ENCODE results near the gene CDKAL1.

CDKAL1 gene

DNA sequence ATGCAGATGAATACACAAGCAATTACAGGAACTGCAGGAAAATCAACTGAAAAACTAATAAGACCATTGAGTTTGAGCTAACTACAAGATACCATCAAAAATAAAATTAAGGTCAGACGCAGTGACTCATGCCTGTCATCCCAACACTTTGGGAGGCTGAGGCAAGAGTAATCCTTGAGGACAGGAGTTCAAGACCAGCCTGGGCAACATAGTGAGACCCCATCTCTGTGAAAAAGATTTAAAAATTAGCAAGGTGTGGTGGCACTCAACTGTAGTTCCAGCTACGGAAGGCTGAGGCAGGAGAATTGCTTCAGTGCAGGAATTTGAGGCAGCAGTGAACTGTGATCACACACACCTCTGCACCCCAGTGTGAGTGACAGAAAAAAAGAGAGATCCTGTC is 639.4 kb downstream of the CDKAL1 start:
- H3K36me3 ChIP-seq (ENCODE audit: low read depth) = no peaks in the 10 kb centered on the region
- no peaks in the 10 kb centered on the region for H3K4me1 ChIP-seq (ENCODE audit: insufficient read depth, poor library complexity, severe bottlenecking)
- H3K4me3 ChIP-seq (ENCODE audit: severe bottlenecking) = no peak overlapping the region
- no peak for DNase-seq (ENCODE audit: low spot score)
- ATAC-seq (ENCODE audit: low read depth) = no peak
- TF ChIP-seq, protein P1, sequence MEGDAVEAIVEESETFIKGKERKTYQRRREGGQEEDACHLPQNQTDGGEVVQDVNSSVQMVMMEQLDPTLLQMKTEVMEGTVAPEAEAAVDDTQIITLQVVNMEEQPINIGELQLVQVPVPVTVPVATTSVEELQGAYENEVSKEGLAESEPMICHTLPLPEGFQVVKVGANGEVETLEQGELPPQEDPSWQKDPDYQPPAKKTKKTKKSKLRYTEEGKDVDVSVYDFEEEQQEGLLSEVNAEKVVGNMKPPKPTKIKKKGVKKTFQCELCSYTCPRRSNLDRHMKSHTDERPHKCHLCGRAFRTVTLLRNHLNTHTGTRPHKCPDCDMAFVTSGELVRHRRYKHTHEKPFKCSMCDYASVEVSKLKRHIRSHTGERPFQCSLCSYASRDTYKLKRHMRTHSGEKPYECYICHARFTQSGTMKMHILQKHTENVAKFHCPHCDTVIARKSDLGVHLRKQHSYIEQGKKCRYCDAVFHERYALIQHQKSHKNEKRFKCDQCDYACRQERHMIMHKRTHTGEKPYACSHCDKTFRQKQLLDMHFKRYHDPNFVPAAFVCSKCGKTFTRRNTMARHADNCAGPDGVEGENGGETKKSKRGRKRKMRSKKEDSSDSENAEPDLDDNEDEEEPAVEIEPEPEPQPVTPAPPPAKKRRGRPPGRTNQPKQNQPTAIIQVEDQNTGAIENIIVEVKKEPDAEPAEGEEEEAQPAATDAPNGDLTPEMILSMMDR (IDR thresholded peaks at IDR 0.05; ENCODE audit: poor library complexity, severe bottlenecking) = no peak
- H3K27ac ChIP-seq (ENCODE audit: poor library complexity, severe bottlenecking) = no peak overlapping the region
- no peaks in the 10 kb centered on the region for H3K27me3 ChIP-seq (ENCODE audit: insufficient read depth, poor library complexity, severe bottlenecking)
- H3K9me3 ChIP-seq (ENCODE audit: severe bottlenecking) = peaks cover 1% of the 10 kb centered on the region

DNA sequence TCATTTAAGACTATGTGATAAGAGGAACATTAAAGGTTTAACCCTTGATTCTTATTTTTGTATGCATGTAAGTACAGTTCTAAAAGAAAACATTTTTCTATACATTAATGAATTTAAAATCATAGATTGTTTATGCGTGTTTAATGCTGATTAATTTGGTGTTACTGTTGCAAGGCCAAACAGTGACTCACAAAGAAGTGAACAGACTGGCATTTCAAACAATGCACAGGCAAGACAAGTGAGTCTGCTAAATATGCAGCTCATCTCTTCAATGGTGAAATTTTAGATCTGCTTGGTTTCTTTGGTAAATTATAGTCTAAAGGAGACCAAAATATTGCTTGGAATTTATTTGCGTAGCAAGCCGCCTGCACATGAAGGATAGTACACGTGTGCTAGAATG is 641.9 kb downstream of the CDKAL1 start:
- no peaks in the 10 kb centered on the region for H3K4me1 ChIP-seq (ENCODE audit: insufficient read depth, poor library complexity, severe bottlenecking)
- no peaks in the 10 kb centered on the region for H3K36me3 ChIP-seq (ENCODE audit: low read depth)
- H3K27ac ChIP-seq (ENCODE audit: poor library complexity, severe bottlenecking) = no peak overlapping the region
- DNase-seq (ENCODE audit: low spot score) (no peak), ATAC-seq (ENCODE audit: low read depth) (peak; percentile 58; the same call in 1 of the 3 replicates)
- H3K9me3 ChIP-seq (ENCODE audit: severe bottlenecking) = peaks cover 1% of the 10 kb centered on the region
- H3K27me3 ChIP-seq (ENCODE audit: insufficient read depth, poor library complexity, severe bottlenecking) = no peaks in the 10 kb centered on the region
- H3K4me3 ChIP-seq (ENCODE audit: severe bottlenecking) = no peak overlapping the region
- TF ChIP-seq, protein P1 (IDR thresholded peaks at IDR 0.05; ENCODE audit: poor library complexity, severe bottlenecking) = no peak

DNA sequence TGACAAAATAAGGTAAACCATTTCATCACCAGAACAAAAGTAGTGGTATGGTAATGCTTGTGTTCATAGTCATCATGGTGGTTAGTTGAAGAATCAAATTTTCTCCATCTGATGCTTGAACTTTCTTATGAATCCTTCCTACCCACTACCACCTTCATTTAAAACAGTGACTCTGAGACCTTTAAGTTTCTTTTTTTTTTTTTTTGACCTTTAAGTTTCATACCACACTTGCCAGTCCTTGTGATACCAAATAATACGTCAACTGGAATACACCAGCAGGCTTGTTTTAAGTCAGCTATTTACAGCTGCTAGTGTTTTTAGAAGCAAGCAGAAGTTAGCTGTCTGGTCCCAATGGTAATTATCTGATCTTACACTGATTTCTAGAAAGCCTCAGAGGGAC is 645.9 kb downstream of the CDKAL1 start:
- H3K4me3 ChIP-seq (ENCODE audit: severe bottlenecking) = no peak overlapping the region
- no peaks in the 10 kb centered on the region for H3K36me3 ChIP-seq (ENCODE audit: low read depth)
- H3K27ac ChIP-seq (ENCODE audit: poor library complexity, severe bottlenecking) = no peak overlapping the region
- no peak for ATAC-seq (ENCODE audit: low read depth)
- H3K27me3 ChIP-seq (ENCODE audit: insufficient read depth, poor library complexity, severe bottlenecking) = no peaks in the 10 kb centered on the region
- DNase-seq (ENCODE audit: low spot score) = no peak
- no peaks in the 10 kb centered on the region for H3K4me1 ChIP-seq (ENCODE audit: insufficient read depth, poor library complexity, severe bottlenecking)
- TF ChIP-seq, protein P1 (IDR thresholded peaks at IDR 0.05; ENCODE audit: poor library complexity, severe bottlenecking) = no peak
- H3K9me3 ChIP-seq (ENCODE audit: severe bottlenecking) = peaks cover 1% of the 10 kb centered on the region

DNA sequence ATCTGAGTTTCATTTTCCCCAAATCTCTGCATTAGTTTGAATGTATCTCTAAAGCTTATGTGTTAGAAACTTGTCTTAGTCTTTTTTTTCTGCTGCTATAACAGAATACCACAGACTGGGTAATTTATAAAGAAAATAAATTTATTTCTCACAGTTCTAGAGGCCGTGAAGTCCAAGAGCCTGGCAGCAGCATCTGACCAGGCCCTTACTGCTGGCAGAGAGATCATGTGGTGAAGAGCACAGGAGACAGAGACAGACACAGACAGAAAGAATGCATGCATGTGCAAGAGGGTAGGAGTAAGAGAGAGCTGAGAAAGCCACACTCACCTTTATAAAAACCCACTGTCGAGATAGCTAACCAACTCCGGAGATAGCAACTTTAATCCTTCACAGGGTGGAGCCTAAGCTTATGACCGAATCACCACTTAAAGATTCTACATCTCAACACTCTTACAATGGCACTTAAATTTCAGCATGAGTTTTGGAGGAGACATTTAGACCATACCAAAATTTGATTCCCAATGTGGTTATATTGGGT is 646.6 kb downstream of the CDKAL1 start:
- Histone ChIP-seq H3K27ac (ENCODE audit: poor library complexity, severe bottlenecking) (no peak overlapping the region), H3K36me3 (ENCODE audit: low read depth) (no peaks in the 10 kb centered on the region), H3K4me1 (ENCODE audit: insufficient read depth, poor library complexity, severe bottlenecking) (no peaks in the 10 kb centered on the region), H3K27me3 (ENCODE audit: insufficient read depth, poor library complexity, severe bottlenecking) (no peaks in the 10 kb centered on the region), H3K9me3 (ENCODE audit: severe bottlenecking) (peaks cover 1% of the 10 kb centered on the region), H3K4me3 (ENCODE audit: severe bottlenecking) (no peak overlapping the region)
- TF ChIP-seq, protein P1 (IDR thresholded peaks at IDR 0.05; ENCODE audit: poor library complexity, severe bottlenecking) = no peak
- no peak for ATAC-seq (ENCODE audit: low read depth)
- no peak for DNase-seq (ENCODE audit: low spot score)

DNA sequence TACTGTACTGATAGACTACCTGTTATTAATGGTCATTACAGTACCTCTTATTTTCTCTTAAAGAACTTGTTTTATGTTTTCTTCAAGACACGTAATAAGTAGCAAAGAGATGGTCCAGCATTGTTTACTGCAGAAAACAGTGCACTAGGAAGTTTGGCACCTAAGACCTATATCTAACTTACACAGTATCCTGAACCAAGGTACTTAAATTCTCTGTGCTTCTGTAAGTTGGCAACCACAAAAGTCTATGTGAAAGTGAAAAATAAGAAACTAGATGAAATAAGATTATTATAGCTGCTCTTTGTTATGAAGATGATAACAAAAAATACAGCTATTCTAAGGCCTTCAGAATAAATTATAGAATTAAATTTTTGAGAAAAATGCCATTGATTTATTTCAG is 647.6 kb downstream of the CDKAL1 start:
- no peak overlapping the region for H3K4me3 ChIP-seq (ENCODE audit: severe bottlenecking)
- H3K9me3 ChIP-seq (ENCODE audit: severe bottlenecking) = peaks cover 1% of the 10 kb centered on the region
- TF ChIP-seq, protein P1 (IDR thresholded peaks at IDR 0.05; ENCODE audit: poor library complexity, severe bottlenecking) = no peak
- H3K27ac ChIP-seq (ENCODE audit: poor library complexity, severe bottlenecking) = no peak overlapping the region
- H3K4me1 ChIP-seq (ENCODE audit: insufficient read depth, poor library complexity, severe bottlenecking) = no peaks in the 10 kb centered on the region
- no peaks in the 10 kb centered on the region for H3K36me3 ChIP-seq (ENCODE audit: low read depth)
- no peak for ATAC-seq (ENCODE audit: low read depth)
- DNase-seq (ENCODE audit: low spot score) = no peak
- H3K27me3 ChIP-seq (ENCODE audit: insufficient read depth, poor library complexity, severe bottlenecking) = no peaks in the 10 kb centered on the region
